Measurements from ENCODE around the gene CMIP.
"Not testable (repeated sequence)": the region's sequence is repeated elsewhere in the genome, so short reads cannot be mapped to it uniquely, and the experiment has no call there.

Gene CMIP

GRCh38 chr16:81520151-81520470 lies 75.5 kb downstream of the CMIP start:
- no peak for DNase-seq

GRCh38 chr16:81520560-81521135 lies 76.0 kb downstream of the CMIP start:
- DNase-seq = no peak

GRCh38 chr16:81521141-81521626 lies 76.6 kb downstream of the CMIP start:
- no peak for DNase-seq

GRCh38 chr16:81522108-81522701 lies 77.6 kb downstream of the CMIP start:
- DNase-seq = no peak

- DNase-seq = not testable (repeated sequence)
Observed at GRCh38 chr16:81522851-81523250, 78.2 kb downstream of the CMIP start.

GRCh38 chr16:81523387-81524115 lies 78.9 kb downstream of the CMIP start:
- no peak for DNase-seq

- no peak for DNase-seq
Observed at GRCh38 chr16:81524382-81524781, 79.8 kb downstream of the CMIP start.

- DNase-seq = not testable (repeated sequence)
Observed at GRCh38 chr16:81524885-81525284, 80.3 kb downstream of the CMIP start.

GRCh38 chr16:81526199-81526598 lies 81.6 kb downstream of the CMIP start:
- DNase-seq = no peak

GRCh38 chr16:81526935-81527334 lies 82.3 kb downstream of the CMIP start:
- no peak for DNase-seq

- DNase-seq = no peak
Observed at GRCh38 chr16:81527477-81528178, 83.0 kb downstream of the CMIP start.

- DNase-seq = no peak
Observed at GRCh38 chr16:81528256-81528655, 83.6 kb downstream of the CMIP start.

GRCh38 chr16:81530296-81530721 lies 85.7 kb downstream of the CMIP start:
- no peak for DNase-seq

GRCh38 chr16:81530814-81531213 lies 86.2 kb downstream of the CMIP start:
- no peak for DNase-seq

GRCh38 chr16:81531419-81531821 lies 86.8 kb downstream of the CMIP start:
- DNase-seq = no peak

- DNase-seq = no peak
Observed at GRCh38 chr16:81532491-81533174, 88.0 kb downstream of the CMIP start.

- no peak for DNase-seq
Observed at GRCh38 chr16:81533175-81533507, 88.5 kb downstream of the CMIP start.

- no peak for DNase-seq
Observed at GRCh38 chr16:81535679-81536360, 91.2 kb downstream of the CMIP start.

- no peak for DNase-seq
Observed at GRCh38 chr16:81536648-81537047, 92.0 kb downstream of the CMIP start.

- DNase-seq = no peak
Observed at GRCh38 chr16:81537721-81538561, 93.3 kb downstream of the CMIP start.

- DNase-seq = no peak
Observed at GRCh38 chr16:81539009-81539758, 94.6 kb downstream of the CMIP start.
